CD14-positive monocyte (primary cell): ENCODE data around the gene UAP1L1. TPM values are rescaled to one million over a fixed set of nuclear protein-coding genes. Genes with fewer than 3 reads are reported as not detected.

ENCODE experiments used
- DNase-seq, 3 donors: peaks; one replicate each; pipeline ENCODE4 v3.0.0-alpha.2; 2011 to 2022
- H2AFZ ChIP-seq: 2 replicates; pipeline ENCODE4 v1.6.0; 2012; ENCODE audit warnings: mild to moderate bottlenecking, low read depth, low read length, inconsistent platforms; ENCODE audit not compliant: insufficient read depth, poor library complexity, severe bottlenecking
- H3K27ac ChIP-seq, 2 donors: 1 replicate in 1 of 2; 2 replicates in 1 of 2; pipeline ENCODE4 v1.5.1; 2012 to 2013; ENCODE audit warnings: low read length in 2 of 2, control low read depth in 1 of 2, inconsistent platforms in 1 of 2, low read depth in 1 of 2, mild to moderate bottlenecking in 1 of 2
- H3K27me3 ChIP-seq, 2 donors: one replicate each; pipeline versions ENCODE4 v1.6.0 to v1.6.1; 2011 to 2013; ENCODE audit warnings: low read length in 2 of 2; ENCODE audit not compliant: control insufficient read depth in 2 of 2, insufficient read depth in 2 of 2
- H3K36me3 ChIP-seq, 2 donors: replicated peaks in 1 of 2; 1 replicate in 1 of 2; 2 replicates in 1 of 2; pipeline versions ENCODE4 v1.5.1 to v1.6.1; 2012 to 2013; ENCODE audit warnings: low read length in 2 of 2, control low read depth in 1 of 2, inconsistent platforms in 1 of 2, mild to moderate bottlenecking in 1 of 2; ENCODE audit not compliant: insufficient read depth in 2 of 2, control insufficient read depth in 1 of 2
- H3K4me1 ChIP-seq, 2 donors: 1 replicate in 1 of 2; 2 replicates in 1 of 2; pipeline versions ENCODE4 v1.5.1 to v1.6.1; 2012 to 2013; ENCODE audit warnings: low read length in 2 of 2, control low read depth in 1 of 2, inconsistent platforms in 1 of 2, mild to moderate bottlenecking in 1 of 2, moderate library complexity in 1 of 2; ENCODE audit not compliant: insufficient read depth in 2 of 2, control insufficient read depth in 1 of 2
- H3K4me2 ChIP-seq: replicated peaks from 2 replicates; pipeline ENCODE3; 2012; ENCODE audit warnings: low read length, moderate library complexity, mild to moderate bottlenecking; ENCODE audit not compliant: poor library complexity, severe bottlenecking; ENCODE audit errors: extremely low read depth
- H3K4me3 ChIP-seq, 3 experiments: fragments of 200-600 bp in 1 of 3; sonication (generic) in 1 of 3; replicated peaks in 1 of 3; 1 replicate in 2 of 3; 2 replicates in 1 of 3; pipeline ENCODE4 v1.5.1; 2011 to 2013; ENCODE audit warnings: low read length in 3 of 3, mild to moderate bottlenecking in 3 of 3, control low read depth in 2 of 3, low read depth in 2 of 3, inconsistent platforms in 1 of 3, moderate library complexity in 1 of 3
- H3K79me2 ChIP-seq: 2 replicates; pipeline ENCODE4 v1.6.0; 2012; ENCODE audit warnings: mild to moderate bottlenecking, control low read depth, inconsistent platforms, low read length, moderate library complexity; ENCODE audit not compliant: insufficient read depth
- H3K9ac ChIP-seq: 2 replicates; pipeline ENCODE4 v1.6.0; 2017; ENCODE audit warnings: low read length, mild to moderate bottlenecking; ENCODE audit not compliant: insufficient read depth, poor library complexity, severe bottlenecking
- H3K9me3 ChIP-seq, 2 donors: replicated peaks in 1 of 2; 1 replicate in 1 of 2; 2 replicates in 1 of 2; pipeline versions ENCODE4 v1.5.1 to v1.6.1; 2012 to 2013; ENCODE audit warnings: low read length in 2 of 2, control low read depth in 1 of 2; ENCODE audit not compliant: control insufficient read depth in 1 of 2, insufficient read depth in 1 of 2
- H4K20me1 ChIP-seq: 2 replicates; pipeline ENCODE4 v1.6.0; 2012; ENCODE audit warnings: mild to moderate bottlenecking, low read length, control low read depth, moderate library complexity; ENCODE audit not compliant: insufficient read depth
- H3K27ac Mint-ChIP-seq, 7 donors: one replicate each; pipeline ENCODE4 v1.8.0; 2020; ENCODE audit warnings: mild to moderate bottlenecking in 7 of 7, mixed read lengths in 7 of 7, moderate library complexity in 6 of 7, inconsistent platforms in 2 of 7
- H3K27me3 Mint-ChIP-seq, 3 donors: one replicate each; pipeline ENCODE4 v1.8.0; 2021 to 2022; ENCODE audit warnings: low read depth in 3 of 3, mild to moderate bottlenecking in 3 of 3, mixed read lengths in 3 of 3, moderate library complexity in 3 of 3, inconsistent platforms in 1 of 3
- H3K36me3 Mint-ChIP-seq, 2 donors: one replicate each; pipeline ENCODE4 v1.8.0; 2020; ENCODE audit warnings: mixed read lengths in 2 of 2, inconsistent platforms in 1 of 2, mild to moderate bottlenecking in 1 of 2
- H3K4me1 Mint-ChIP-seq: one replicate; pipeline ENCODE4 v1.8.0; 2020; ENCODE audit warnings: mild to moderate bottlenecking, mixed read lengths
- H3K4me3 Mint-ChIP-seq, 2 donors: one replicate each; pipeline ENCODE4 v1.8.0; 2020; ENCODE audit warnings: mild to moderate bottlenecking in 2 of 2, mixed read lengths in 2 of 2, moderate library complexity in 1 of 2
- H3K9me3 Mint-ChIP-seq, 7 donors: one replicate each; pipeline ENCODE4 v1.8.0; 2020 to 2022; ENCODE audit warnings: mixed read lengths in 7 of 7, mild to moderate bottlenecking in 6 of 7, moderate library complexity in 6 of 7, inconsistent platforms in 2 of 7
- WGBS: methylation state at CpG from one replicate; pipeline ENCODE4 v1.1.5; 2013; ENCODE audit warnings: missing lambda C conversion rate; ENCODE audit not compliant: insufficient coverage; 5-methylcytosine and 5-hydroxymethylcytosine counted together
- intact Hi-C, 2 donors: fragments of 100-400 bp; cut with micrococcal nuclease; formaldehyde crosslinking; loops; one replicate each; pipeline versions ENCODE4 v1.15.0 to v1.15.1; 2023
- polyA plus RNA-seq, 3 donors: library from polyadenylated mRNA; depleted of rRNA in 1 of 3; unstranded in 2 of 3; stranded (reverse) in 1 of 3; fragments of 300-500 nt in 2 of 3; fragments of >200 nt in 1 of 3; fragmentation: Illumina TruSeq in 2 of 3; gene quantifications; 1 replicate in 2 of 3; 2 replicates in 1 of 3; pipeline ENCODE4 v1.2.3, GENCODE V29; 2012 to 2021
- TF ChIP-seq, protein P1 (sequence below): fragments of 200-600 bp; IDR thresholded peaks from one replicate; pipeline ENCODE4 v1.8.0; 2022; ENCODE audit warnings: antibody characterized with exemption, mild to moderate bottlenecking

Gene UAP1L1
- polyA plus RNA-seq, 3 donors: 5.7 to 16.7 (median 14.8) TPM

DNA sequence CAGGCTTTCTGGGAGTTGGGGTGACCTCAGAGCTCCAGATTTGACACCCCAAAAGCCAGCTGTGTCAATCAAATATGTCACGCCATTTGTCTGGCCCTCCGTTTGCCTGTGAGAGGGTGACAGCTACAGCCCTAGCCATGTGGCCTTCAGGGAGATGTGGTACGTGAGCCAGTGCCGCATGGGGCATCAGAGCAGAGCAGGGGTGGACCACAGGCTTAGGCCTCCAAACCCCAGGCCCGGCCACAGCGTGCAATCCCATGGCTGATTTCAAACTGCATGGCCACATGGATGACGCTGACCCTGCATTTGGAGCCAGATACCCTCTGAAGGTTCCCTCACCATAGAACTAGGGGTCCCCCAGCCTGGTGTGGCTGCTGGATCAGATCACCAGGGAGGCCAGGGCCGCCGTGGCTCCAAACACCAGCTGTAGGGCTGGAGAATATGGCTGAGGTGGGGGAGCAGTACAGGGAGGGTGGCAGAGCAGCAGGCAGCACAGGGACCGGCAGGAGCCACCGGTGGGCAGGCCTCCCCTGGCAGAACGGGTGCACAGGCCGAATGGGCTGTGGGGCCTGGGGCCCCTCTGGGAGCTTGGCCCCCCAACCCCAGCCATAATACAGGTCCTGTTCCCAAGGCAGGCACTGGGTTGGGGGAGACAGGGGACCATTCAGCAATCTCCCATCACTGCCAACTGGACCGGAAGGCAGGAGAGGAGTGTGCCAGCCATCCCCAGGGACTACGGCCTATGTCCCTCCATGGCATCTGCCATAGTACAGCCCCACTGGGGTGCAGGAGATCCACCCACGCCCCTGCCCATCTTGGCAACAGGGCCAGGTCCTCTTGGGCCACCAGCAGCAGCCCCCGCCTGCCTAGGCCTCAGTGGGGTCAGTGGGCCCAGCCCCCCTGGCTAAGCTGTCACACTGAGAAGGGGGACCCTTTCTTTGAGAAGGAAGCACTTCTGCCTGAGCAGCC, 8.5 kb upstream of the UAP1L1 start:
- H3K27ac ChIP-seq: no peak overlapping the region
- peaks cover 0 to 5% of the 10 kb centered on the region in 2 donors for H3K36me3 ChIP-seq
- H3K9ac ChIP-seq: no peak overlapping the region
- peaks cover 0 to 5% of the 10 kb centered on the region in 2 donors for H3K27me3 ChIP-seq
- 95% methylated on average over 11 of the region's 17 CpGs for WGBS
- Mint-ChIP-seq H3K27me3 (peaks cover 0 to 3% (median 0%) of the 10 kb centered on the region in 3 donors), H3K4me3 (peak overlapping the region; percentile 56 to 74), H3K36me3 (peaks cover 6 to 18% of the 10 kb centered on the region in 2 donors), H3K4me1 (peaks cover 49% of the 10 kb centered on the region), H3K9me3 (peaks cover 0 to 4% (median 0%) of the 10 kb centered on the region in 7 donors), H3K27ac (peak overlapping the region in 1 of 7 donors; percentile 54)
- no peaks in the 10 kb centered on the region for H3K9me3 ChIP-seq
- TF ChIP-seq, protein P1, sequence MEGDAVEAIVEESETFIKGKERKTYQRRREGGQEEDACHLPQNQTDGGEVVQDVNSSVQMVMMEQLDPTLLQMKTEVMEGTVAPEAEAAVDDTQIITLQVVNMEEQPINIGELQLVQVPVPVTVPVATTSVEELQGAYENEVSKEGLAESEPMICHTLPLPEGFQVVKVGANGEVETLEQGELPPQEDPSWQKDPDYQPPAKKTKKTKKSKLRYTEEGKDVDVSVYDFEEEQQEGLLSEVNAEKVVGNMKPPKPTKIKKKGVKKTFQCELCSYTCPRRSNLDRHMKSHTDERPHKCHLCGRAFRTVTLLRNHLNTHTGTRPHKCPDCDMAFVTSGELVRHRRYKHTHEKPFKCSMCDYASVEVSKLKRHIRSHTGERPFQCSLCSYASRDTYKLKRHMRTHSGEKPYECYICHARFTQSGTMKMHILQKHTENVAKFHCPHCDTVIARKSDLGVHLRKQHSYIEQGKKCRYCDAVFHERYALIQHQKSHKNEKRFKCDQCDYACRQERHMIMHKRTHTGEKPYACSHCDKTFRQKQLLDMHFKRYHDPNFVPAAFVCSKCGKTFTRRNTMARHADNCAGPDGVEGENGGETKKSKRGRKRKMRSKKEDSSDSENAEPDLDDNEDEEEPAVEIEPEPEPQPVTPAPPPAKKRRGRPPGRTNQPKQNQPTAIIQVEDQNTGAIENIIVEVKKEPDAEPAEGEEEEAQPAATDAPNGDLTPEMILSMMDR: no peak
- no peak overlapping the region for H2AFZ ChIP-seq
- peaks cover 6% of the 10 kb centered on the region for H3K79me2 ChIP-seq
- no peaks in the 10 kb centered on the region for H4K20me1 ChIP-seq
- no peak for DNase-seq
- intact Hi-C loops: loop anchor here (5.0 to 10.0 kb wide), 2 partner anchors 37 to 284 kb away; partner anchors contain the start of gene FUT7 (in 1 of the 2)
- peak overlapping the region; percentile 76 for H3K4me2 ChIP-seq
- peak overlapping the region in 1 of 3 experiments; percentile 54 for H3K4me3 ChIP-seq
- H3K4me1 ChIP-seq: peaks cover 41 to 56% of the 10 kb centered on the region in 2 donors

DNA sequence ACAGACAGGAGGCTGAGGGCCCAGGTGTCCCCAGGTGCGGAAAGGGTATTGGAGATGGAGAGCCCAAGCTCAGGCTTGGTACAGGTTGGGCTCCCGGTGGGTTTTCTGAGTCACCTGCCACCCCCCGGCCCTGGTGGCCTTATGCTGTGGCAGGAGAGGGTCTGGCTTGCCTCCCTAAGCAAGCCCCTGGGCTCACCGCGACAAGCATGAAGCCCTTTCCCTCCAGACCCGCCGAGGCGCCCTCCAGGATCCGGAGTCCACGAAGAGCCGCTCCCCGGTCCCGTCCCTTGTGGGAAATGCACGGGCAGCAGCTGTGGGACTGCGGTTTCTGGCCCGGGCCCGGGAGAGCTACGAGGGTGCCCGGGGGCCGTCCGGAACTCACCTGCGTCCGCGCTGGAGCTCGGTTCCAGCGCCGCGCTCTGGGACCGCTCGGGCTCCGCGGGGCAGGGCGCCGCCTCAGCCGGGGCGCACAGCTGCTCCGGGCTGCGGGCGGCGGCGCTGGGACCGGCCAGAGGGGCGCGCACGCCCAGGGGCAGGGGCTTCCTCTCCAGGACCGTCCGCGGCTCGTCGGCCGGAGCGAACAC, 7.7 kb upstream of the UAP1L1 start:
- H3K9me3 ChIP-seq: no peaks in the 10 kb centered on the region
- H3K27ac Mint-ChIP-seq: peak overlapping the region in 1 of 7 donors; percentile 54
- peaks cover 6% of the 10 kb centered on the region for H3K79me2 ChIP-seq
- intact Hi-C loops: loop anchor here (2.0 to 10.0 kb wide), 3 partner anchors 17 to 285 kb away; partner anchors contain the start of genes FUT7 (in 1 of the 2) and MAN1B1 (in 1 of the 2)
- no peaks in the 10 kb centered on the region for H4K20me1 ChIP-seq
- H3K36me3 ChIP-seq: peaks cover 0 to 5% of the 10 kb centered on the region in 2 donors
- 6% methylated on average over 52 of the region's 52 CpGs for WGBS
- peaks cover 3 to 15% of the 10 kb centered on the region in 2 donors for H3K36me3 Mint-ChIP-seq
- H3K27me3 Mint-ChIP-seq: peaks cover 0 to 3% (median 0%) of the 10 kb centered on the region in 3 donors
- H3K9ac ChIP-seq: no peak overlapping the region
- peaks cover 41 to 64% of the 10 kb centered on the region in 2 donors for H3K4me1 ChIP-seq
- H2AFZ ChIP-seq: peak overlapping the region; percentile 46
- H3K27ac ChIP-seq: no peak overlapping the region
- H3K9me3 Mint-ChIP-seq: peaks cover 0 to 4% (median 2%) of the 10 kb centered on the region in 7 donors
- H3K27me3 ChIP-seq: peaks cover 0 to 5% of the 10 kb centered on the region in 2 donors
- peak overlapping the region; percentile 76 for H3K4me2 ChIP-seq
- DNase-seq: no peak
- H3K4me1 Mint-ChIP-seq: peaks cover 53% of the 10 kb centered on the region
- TF ChIP-seq, protein P1: no peak
- H3K4me3 ChIP-seq: peak overlapping the region in 1 of 3 experiments; percentile 54
- peak overlapping the region; percentile 56 to 74 for H3K4me3 Mint-ChIP-seq
